H1 (cell line): ENCODE measurements around the gene LTC4S. TPM values are rescaled to one million over a fixed set of nuclear protein-coding genes. Genes with fewer than 3 reads are reported as not detected.

Experiments
- CTCF ChIA-PET: fragments of 300-600 bp; sonication (Branson Sonifier 250); formaldehyde crosslinking; loops from one replicate; lab custom pipeline; 2021; ENCODE audit not compliant: partially characterized antibody; lab: Charles Lee
- POLR2A ChIA-PET: fragments of 300-600 bp; sonication (Branson Sonifier 250); formaldehyde crosslinking; loops from one replicate; lab custom pipeline; 2021; ENCODE audit warnings: inconsistent platforms; ENCODE audit not compliant: partially characterized antibody; lab: Charles Lee
- DNase-seq, 2 experiments: peaks; one replicate each; pipeline versions ENCODE4 v3.0.0 to v3.0.0-alpha.2; 2010 to 2022; ENCODE audit warnings: low spot score in 2 of 2, low read depth in 1 of 2, mixed read lengths in 1 of 2
- FAIRE-seq: peaks from 2 replicates; lab custom pipeline; 2011; peaks lifted over from hg19 to GRCh38; lab: Jason Lieb, UNC
- H2AFZ ChIP-seq: 2 replicates; pipeline ENCODE4 v1.8.1; 2012; ENCODE audit warnings: low read length, inconsistent platforms
- H2AK5ac ChIP-seq: 2 replicates; pipeline ENCODE4 v1.6.1; 2013; ENCODE audit warnings: low read depth, low read length
- H2BK120ac ChIP-seq: replicated peaks from 2 replicates; pipeline ENCODE3; 2013; ENCODE audit warnings: low read depth, low read length, inconsistent platforms
- H2BK12ac ChIP-seq: 2 replicates; pipeline ENCODE4 v1.6.1; 2013; ENCODE audit warnings: low read depth, low read length
- H2BK15ac ChIP-seq: 2 replicates; pipeline ENCODE4 v1.6.1; 2013; ENCODE audit warnings: low read length
- H2BK20ac ChIP-seq: 2 replicates; pipeline ENCODE4 v1.6.1; 2013; ENCODE audit warnings: low read length
- H2BK5ac ChIP-seq: 2 replicates; pipeline ENCODE4 v1.6.1; 2013; ENCODE audit warnings: low read depth, low read length
- H3K14ac ChIP-seq: 2 replicates; pipeline ENCODE4 v1.6.1; 2013; ENCODE audit warnings: inconsistent platforms; ENCODE audit not compliant: insufficient read length
- H3K18ac ChIP-seq: 2 replicates; pipeline ENCODE4 v1.6.1; 2013; ENCODE audit warnings: low read length; ENCODE audit errors: extremely low read depth
- H3K23ac ChIP-seq: 2 replicates; pipeline ENCODE4 v1.6.1; 2013; ENCODE audit warnings: inconsistent platforms; ENCODE audit not compliant: insufficient read length
- H3K23me2 ChIP-seq: 2 replicates; pipeline ENCODE4 v1.6.1; 2013; ENCODE audit warnings: low read depth, low read length
- H3K27ac ChIP-seq: 2 replicates; pipeline ENCODE4 v1.6.1; 2011; ENCODE audit warnings: low read depth, low read length, inconsistent platforms
- H3K27me3 ChIP-seq, 4 experiments: replicated peaks in 1 of 4; 1 replicate in 1 of 4; 2 replicates in 3 of 4; pipeline versions ENCODE4 v1.6.1 to v1.8.1; 2011 to 2013; ENCODE audit warnings: low read length in 3 of 4, mild to moderate bottlenecking in 3 of 4, inconsistent platforms in 2 of 4, mixed read lengths in 2 of 4, moderate library complexity in 1 of 4; ENCODE audit not compliant: control insufficient read depth in 3 of 4, insufficient read depth in 3 of 4; ENCODE audit errors: extremely low read depth in 1 of 4
- H3K36me3 ChIP-seq, 4 experiments: 2 replicates each; pipeline versions ENCODE4 v1.6.1 to v1.8.1; 2011 to 2013; ENCODE audit warnings: mild to moderate bottlenecking in 4 of 4, low read length in 3 of 4, moderate library complexity in 2 of 4, control low read depth in 1 of 4, inconsistent platforms in 1 of 4; ENCODE audit not compliant: insufficient read depth in 4 of 4, control insufficient read depth in 2 of 4
- H3K4ac ChIP-seq: replicated peaks from 2 replicates; pipeline ENCODE3; 2013; ENCODE audit warnings: low read length, low read depth, mixed read lengths, inconsistent platforms; ENCODE audit not compliant: insufficient read length
- H3K4me1 ChIP-seq, 4 experiments: replicated peaks in 1 of 4; 1 replicate in 1 of 4; 2 replicates in 3 of 4; pipeline versions ENCODE4 v1.6.1 to v1.8.1; 2011 to 2013; ENCODE audit warnings: low read length in 3 of 4, inconsistent platforms in 2 of 4, mixed read lengths in 1 of 4; ENCODE audit not compliant: insufficient read depth in 4 of 4, control insufficient read depth in 3 of 4
- H3K4me2 ChIP-seq, 2 experiments: 2 replicates each; pipeline versions ENCODE4 v1.6.1 to v1.8.1; 2011 to 2013; ENCODE audit warnings: low read depth in 2 of 2, low read length in 2 of 2, control low read depth in 1 of 2, inconsistent platforms in 1 of 2, mild to moderate bottlenecking in 1 of 2; ENCODE audit not compliant: insufficient read depth in 1 of 2
- H3K4me3 ChIP-seq, 4 experiments: fragments of 200-600, 300-600 bp in 1 of 4; sonication (generic), shearing (Covaris generic), sonication (Bioruptor Twin) in 1 of 4; 2 replicates each; pipeline versions ENCODE4 v1.5.1 to v1.8.1; 2011 to 2016; ENCODE audit warnings: low read length in 4 of 4, low read depth in 3 of 4, control low read depth in 2 of 4, inconsistent platforms in 2 of 4, mild to moderate bottlenecking in 2 of 4, mixed read lengths in 1 of 4, moderate library complexity in 1 of 4; ENCODE audit not compliant: insufficient read depth in 2 of 4; ENCODE audit errors: extremely low read depth in 1 of 4
- H3K56ac ChIP-seq: replicated peaks from 2 replicates; pipeline ENCODE3; 2013; ENCODE audit warnings: low read depth, mild to moderate bottlenecking, mixed read lengths, low read length, inconsistent platforms; ENCODE audit not compliant: insufficient read length
- H3K79me1 ChIP-seq: 2 replicates; pipeline ENCODE4 v1.6.1; 2013; ENCODE audit warnings: low read depth, low read length, control low read depth
- H3K79me2 ChIP-seq, 2 experiments: 2 replicates each; pipeline versions ENCODE4 v1.6.1 to v1.8.1; 2012 to 2013; ENCODE audit warnings: low read length in 2 of 2, mild to moderate bottlenecking in 2 of 2, inconsistent platforms in 1 of 2; ENCODE audit not compliant: insufficient read depth in 2 of 2, control insufficient read depth in 1 of 2
- H3K9ac ChIP-seq, 4 experiments: replicated peaks in 1 of 4; 1 replicate in 1 of 4; 2 replicates in 3 of 4; pipeline versions ENCODE4 v1.6.1 to v1.8.1; 2011 to 2013; ENCODE audit warnings: low read depth in 3 of 4, low read length in 3 of 4, control low read depth in 2 of 4, mild to moderate bottlenecking in 2 of 4, moderate library complexity in 2 of 4, inconsistent platforms in 1 of 4; ENCODE audit errors: extremely low read depth in 1 of 4
- H3K9me3 ChIP-seq, 2 experiments: 2 replicates each; pipeline versions ENCODE4 v1.6.1 to v1.8.1; 2012 to 2013; ENCODE audit warnings: mild to moderate bottlenecking in 2 of 2, moderate library complexity in 2 of 2, control low read depth in 1 of 2, inconsistent platforms in 1 of 2, low read depth in 1 of 2, low read length in 1 of 2, mixed read lengths in 1 of 2; ENCODE audit not compliant: insufficient read depth in 2 of 2
- H4K20me1 ChIP-seq, 2 experiments: replicated peaks in 1 of 2; 2 replicates each; pipeline versions ENCODE3 to v1.8.1; 2011 to 2013; ENCODE audit warnings: inconsistent platforms in 2 of 2, low read length in 2 of 2, mild to moderate bottlenecking in 1 of 2; ENCODE audit not compliant: insufficient read depth in 2 of 2, control insufficient read depth in 1 of 2
- H4K5ac ChIP-seq: 2 replicates; pipeline ENCODE4 v1.6.1; 2013; ENCODE audit warnings: low read length, low read depth, mixed read lengths, inconsistent platforms; ENCODE audit not compliant: insufficient read length
- H4K8ac ChIP-seq: 2 replicates; pipeline ENCODE4 v1.8.0; 2013; ENCODE audit warnings: mild to moderate bottlenecking, moderate library complexity, low read length, inconsistent platforms; ENCODE audit not compliant: insufficient read depth; ENCODE audit errors: extremely low read depth
- H4K91ac ChIP-seq: replicated peaks from 2 replicates; pipeline ENCODE3; 2013; ENCODE audit warnings: low read length, mixed read lengths, inconsistent platforms; ENCODE audit not compliant: insufficient read length
- CHD2 ChIP-seq: IDR thresholded peaks from 2 replicates; pipeline ENCODE4 v1.6.1; 2012; ENCODE audit warnings: low read length, improper control_type of control experiment
- CREB1 ChIP-seq: IDR thresholded peaks from 2 replicates; pipeline ENCODE4 v1.6.1; 2012; ENCODE audit warnings: inconsistent platforms
- CTBP2 ChIP-seq: IDR thresholded peaks from 2 replicates; pipeline ENCODE4 v1.7.0; 2011; ENCODE audit warnings: borderline replicate concordance, mild to moderate bottlenecking, moderate library complexity, mixed read lengths, low read length; ENCODE audit not compliant: insufficient read depth, insufficient read length
- EP300 ChIP-seq, 2 experiments: IDR thresholded peaks; 1 replicate in 1 of 2; 2 replicates in 1 of 2; pipeline ENCODE4 v1.6.1; 2011 to 2012; ENCODE audit warnings: low read depth in 2 of 2, low read length in 2 of 2, mild to moderate bottlenecking in 2 of 2, borderline replicate concordance in 1 of 2, inconsistent platforms in 1 of 2, moderate library complexity in 1 of 2
- HDAC2 ChIP-seq, 2 experiments: fragments of 300-600 bp in 1 of 2; sonication (generic) in 1 of 2; IDR thresholded peaks; 2 replicates each; pipeline ENCODE4 v1.6.1; 2011 to 2012; ENCODE audit warnings: low read depth in 2 of 2, low read length in 2 of 2, mild to moderate bottlenecking in 2 of 2, moderate library complexity in 2 of 2, borderline replicate concordance in 1 of 2, inconsistent platforms in 1 of 2
- SIN3A ChIP-seq, 2 experiments: IDR thresholded peaks in 1 of 2; conservative IDR thresholded peaks in 1 of 2; 2 replicates each; pipeline ENCODE4 v1.6.1; 2011 to 2012; ENCODE audit warnings: low read length in 2 of 2, improper control_type of control experiment in 1 of 2, low read depth in 1 of 2, mild to moderate bottlenecking in 1 of 2
- SRF ChIP-seq: IDR thresholded peaks from 2 replicates; pipeline ENCODE4 v1.6.1; 2011; ENCODE audit warnings: mild to moderate bottlenecking, low read depth, low read length, moderate library complexity
- TAF7 ChIP-seq: optimal IDR thresholded peaks from 2 replicates; pipeline ENCODE3; 2011; ENCODE audit warnings: low read depth, mild to moderate bottlenecking, inconsistent platforms, low read length, moderate library complexity, borderline replicate concordance
- WGBS, 2 experiments: shearing (Covaris generic) in 1 of 2; methylation state at CpG; one replicate each; pipeline versions ENCODE4 v1.1.6 to v1.1.7; 2013 to 2015; ENCODE audit warnings: low lambda C conversion rate in 2 of 2, mixed read lengths in 2 of 2, inconsistent platforms in 1 of 2, low coverage in 1 of 2, missing lambda C conversion rate in 1 of 2; ENCODE audit not compliant: insufficient replicate concordance in 2 of 2, insufficient coverage in 1 of 2, insufficient read length in 1 of 2; ENCODE audit errors: extremely low coverage in 1 of 2, missing lambda C conversion rate in 1 of 2; 5-methylcytosine and 5-hydroxymethylcytosine counted together
- polyA plus RNA-seq, 7 experiments: library from polyadenylated mRNA; depleted of rRNA in 3 of 7; stranded (reverse) in 5 of 7; unstranded in 2 of 7; fragments of >200 nt in 5 of 7; fragments of 200-250 nt in 2 of 7; gene quantifications; 1 replicate in 5 of 7; 2 replicates in 1 of 7; 4 replicates in 1 of 7; pipeline versions ENCODE4 v1.2.1 to v1.2.3, GENCODE V29; 2011 to 2013; ENCODE audit warnings: missing spikeins in 2 of 7, mixed read lengths in 2 of 7
- total RNA-seq: library from RNA; stranded (reverse); fragmentation: NEBNext Ultra II Directional; extraction: Animal tissue kit (Norgen Biotek cat#: 25700); gene quantifications from 2 replicates; pipeline ENCODE4 v1.2.1, GENCODE V29; 2021

The LTC4S gene
- total and polyA plus RNA-seq, 2 of the 8 experiments (the other 6 are each of a cell fraction or from before 2014, with no cell fraction given): 2.2 to 3.7 TPM

DNA sequence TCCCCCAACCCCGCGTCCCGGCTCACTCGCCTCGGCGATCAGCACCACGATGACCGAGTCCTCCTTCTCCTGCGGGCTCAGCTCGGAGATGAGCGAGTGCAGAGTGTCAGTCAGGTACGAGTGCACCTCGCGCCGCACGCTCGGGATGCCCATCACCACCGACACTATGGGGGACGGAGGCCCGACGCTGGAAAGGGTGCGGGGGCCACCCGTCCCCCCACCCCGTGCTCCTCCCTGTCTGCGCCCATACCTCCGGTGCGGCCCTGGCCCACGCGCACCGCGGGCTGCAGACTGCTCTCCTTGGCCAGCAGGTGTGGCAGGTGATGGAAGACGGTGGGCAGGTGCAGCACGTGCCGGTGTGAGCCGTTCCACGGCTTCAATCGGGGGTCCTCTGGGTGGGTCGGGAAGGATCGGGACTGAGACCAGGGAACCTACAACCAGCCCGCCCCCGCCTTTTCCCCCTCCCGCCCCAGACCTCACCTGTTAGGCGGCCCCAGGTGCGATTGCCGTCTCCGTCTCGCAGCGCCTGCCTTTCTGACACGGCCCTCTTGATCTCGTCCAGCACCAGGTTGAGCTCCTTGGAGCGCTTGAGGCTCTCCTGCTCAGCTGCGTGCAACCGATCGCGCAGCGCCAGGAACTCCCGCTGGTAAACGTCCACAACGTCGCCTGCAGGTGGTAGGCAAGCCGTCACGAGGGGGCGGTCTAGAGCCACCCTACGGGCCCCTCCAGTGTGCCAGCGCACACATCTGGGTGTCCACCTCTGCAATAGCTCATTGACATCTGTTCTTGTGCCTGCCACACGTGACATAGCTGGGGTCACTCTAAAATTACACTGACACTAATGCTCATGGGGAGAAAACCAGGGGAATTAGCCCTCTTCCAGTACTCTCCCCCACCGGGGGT lies 7.8 kb downstream of the LTC4S start:
- 72% methylated on average over 46 of the region's 67 CpGs; no CpG with 5 or more reads in 1 of the 2 experiments for WGBS, 2 experiments
- ChIA-PET CTCF (interaction anchor here (0.6 to 3.9 kb wide), 38 partner anchors 9 to 201 kb away, joined by 3 to 23 read pairs (median 4); partner anchors contain the start of genes MAML1 and SQSTM1), POLR2A (interaction anchor here (0.8 to 16.9 kb wide), 9 partner anchors 15 to 180 kb away, joined by 3 to 207 read pairs (median 3); partner anchors contain the start of genes MAML1 and SQSTM1)
- Histone ChIP-seq H3K18ac (no peak overlapping the region), H3K4me2 (no peak overlapping the region), H3K27me3 (no peaks in the 10 kb centered on the region), H2BK12ac (no peak overlapping the region), H3K79me1 (peaks cover 11% of the 10 kb centered on the region), H3K56ac (no peak overlapping the region), H2BK120ac (no peak overlapping the region), H3K14ac (no peak overlapping the region), H3K4me1 (peaks cover 0 to 32% (median 31%) of the 10 kb centered on the region in 4 experiments; a peak in 6 of 7 replicates), H3K9me3 (no peaks in the 10 kb centered on the region), H4K5ac (no peak overlapping the region), H2BK20ac (no peak overlapping the region), H2AFZ (no peak overlapping the region), H4K20me1 (peaks cover 12 to 33% of the 10 kb centered on the region in 2 experiments), H3K36me3 (peaks cover 12 to 31% (median 27%) of the 10 kb centered on the region in 4 experiments), H3K4me3 (no peak overlapping the region), H3K4ac (peak overlapping the region; percentile 53), H3K79me2 (peaks cover 0 to 22% of the 10 kb centered on the region in 2 experiments; a peak in 2 of 4 replicates), H4K91ac (no peak overlapping the region), H3K27ac (no peak overlapping the region), H3K9ac (no peak overlapping the region), H2BK15ac (no peak overlapping the region), H4K8ac (peak overlapping the region; percentile 38; the same call in 1 of the 2 replicates), H2BK5ac (no peak overlapping the region), H3K23ac (no peak overlapping the region), H3K23me2 (peaks cover 10% of the 10 kb centered on the region; the same call in 1 of the 2 replicates), H2AK5ac (no peak overlapping the region)
- DNase-seq: peak in 1 of 2 experiments; percentile 89
- no peak for FAIRE-seq
- no peak for TF ChIP-seq CHD2
- TF ChIP-seq HDAC2 (IDR thresholded peaks at IDR 0.05; ENCODE audit: borderline replicate concordance in 1 of 2, low read depth in 2 of 2, low read length in 2 of 2): no peak
- TF ChIP-seq SRF: no peak
- no peak for TF ChIP-seq EP300 (IDR thresholded peaks at IDR 0.05; ENCODE audit: borderline replicate concordance in 1 of 2, low read depth in 2 of 2, low read length in 2 of 2)
- no peak for TF ChIP-seq CTBP2
- TF ChIP-seq CREB1: 0 out of 2 replicates have a peak, but pooled peaks have one; percentile 21
- TF ChIP-seq SIN3A (conservative IDR thresholded peaks at IDR 0.05 in 1 of 2, IDR thresholded peaks at IDR 0.05 in 1 of 2; ENCODE audit: low read depth in 1 of 2, low read length in 2 of 2): peak in 1 of 2 experiments; percentile 54; a peak in 1 of 4 replicates
- TF ChIP-seq TAF7: no peak
